Panc1 (cell line): ENCODE results near the gene LRP1B. TPM values are rescaled to one million over a fixed set of nuclear protein-coding genes. Genes with fewer than 3 reads are reported as not detected.

Experiments used
- ATAC-seq: fragments of 200-7000 bp; cut with Tn5 transposase; 2 replicates; pipeline ENCODE4 v1.9.1; 2020; ENCODE audit warnings: mild to moderate bottlenecking, moderate library complexity
- BruUV-seq: library from RNA; stranded (reverse); fragments of 400-500 nt; replicated peaks from 2 replicates; lab custom pipeline; 2021; lab: Mats Ljungman, UMichigan
- CTCF ChIA-PET: fragments of 300-600 bp; sonication (Branson Sonifier 250); formaldehyde crosslinking; loops from one replicate; lab custom pipeline; 2022; ENCODE audit warnings: antibody characterized with exemption; lab: Charles Lee
- POLR2A ChIA-PET: fragments of 300-600 bp; sonication (Branson Sonifier 250); formaldehyde crosslinking; loops from one replicate; lab custom pipeline; 2022; ENCODE audit warnings: antibody characterized with exemption; lab: Charles Lee
- DNase-seq: peaks from one replicate; pipeline ENCODE4 v3.0.0-alpha.2; 2010; ENCODE audit warnings: low read depth, low spot score
- H3K27ac ChIP-seq: 2 replicates; pipeline ENCODE4 v1.5.1; 2011; ENCODE audit warnings: mild to moderate bottlenecking, low read length, inconsistent platforms
- H3K27me3 ChIP-seq: fragments of 200-500 bp; sonication (Bioruptor generic); 2 replicates; pipeline ENCODE4 v1.6.0; 2014; ENCODE audit warnings: low read length, inconsistent platforms; ENCODE audit not compliant: control insufficient read depth, insufficient read depth
- H3K36me3 ChIP-seq: fragments of 200-500 bp; sonication (Bioruptor generic); 2 replicates; pipeline ENCODE4 v1.5.1; 2014; ENCODE audit warnings: inconsistent platforms, mild to moderate bottlenecking, low read length, moderate library complexity; ENCODE audit not compliant: control insufficient read depth, insufficient read depth
- H3K4me1 ChIP-seq: 2 replicates; pipeline ENCODE4 v1.5.1; 2011; ENCODE audit warnings: inconsistent platforms, mild to moderate bottlenecking, low read length, moderate library complexity; ENCODE audit not compliant: control insufficient read depth, insufficient read depth
- H3K4me3 ChIP-seq, 2 experiments: 2 replicates each; pipeline ENCODE4 v1.5.1; 2011 to 2012; ENCODE audit warnings: low read depth in 2 of 2, low read length in 2 of 2, mild to moderate bottlenecking in 2 of 2, inconsistent platforms in 1 of 2, moderate library complexity in 1 of 2
- H3K9me3 ChIP-seq: fragments of 200-500 bp; sonication (Bioruptor generic); 2 replicates; pipeline ENCODE4 v1.5.1; 2014; ENCODE audit warnings: low read depth, mild to moderate bottlenecking, inconsistent platforms, low read length, moderate library complexity; ENCODE audit not compliant: control insufficient read depth, insufficient read depth
- POLR2AphosphoS5 ChIP-seq: IDR thresholded peaks from 2 replicates; pipeline ENCODE4 v1.6.1; 2012; ENCODE audit warnings: mild to moderate bottlenecking, low read depth, low read length, moderate library complexity
- SIN3A ChIP-seq: IDR thresholded peaks from 2 replicates; pipeline ENCODE4 v1.6.1; 2012; ENCODE audit warnings: low read depth, mild to moderate bottlenecking, low read length, moderate library complexity, borderline replicate concordance; ENCODE audit not compliant: insufficient read depth
- TCF7L2 ChIP-seq: IDR thresholded peaks from 2 replicates; pipeline ENCODE4 v1.6.1; 2011; ENCODE audit warnings: mild to moderate bottlenecking, low read depth, low read length, inconsistent platforms
- in situ Hi-C: cut with HindIII; loops from 2 replicates; pipeline ENCODE4 v1.10.0; 2016; ENCODE audit warnings: low sequenced_read_pairs, low pct_unique_long_range_greater_than_20kb
- intact Hi-C: fragments of 100-400 bp; cut with micrococcal nuclease; formaldehyde crosslinking; loops from one replicate; pipeline ENCODE4 v1.10.0; 2022; ENCODE audit not compliant: unreplicated experiment
- total RNA-seq: library from RNA; stranded (reverse); gene quantifications from one replicate; pipeline ENCODE4 v1.2.1, GENCODE V29; 2021; ENCODE audit not compliant: unreplicated experiment
- TF ChIP-seq, protein P1 (sequence below): fragments of 450-650 bp; IDR thresholded peaks from 2 replicates; pipeline ENCODE4 v1.5.1; 2017; ENCODE audit warnings: mild to moderate bottlenecking
- TF ChIP-seq, protein P2 (sequence below), 2 experiments: IDR thresholded peaks; 2 replicates each; pipeline ENCODE4 v1.6.1; 2011 to 2012; ENCODE audit warnings: low read depth in 2 of 2, control low read depth in 1 of 2, low read length in 1 of 2, mild to moderate bottlenecking in 1 of 2, moderate library complexity in 1 of 2; ENCODE audit not compliant: insufficient read depth in 1 of 2

Gene LRP1B
- total RNA-seq, 1 experiment from 2014 or later = 0.54 TPM

DNA sequence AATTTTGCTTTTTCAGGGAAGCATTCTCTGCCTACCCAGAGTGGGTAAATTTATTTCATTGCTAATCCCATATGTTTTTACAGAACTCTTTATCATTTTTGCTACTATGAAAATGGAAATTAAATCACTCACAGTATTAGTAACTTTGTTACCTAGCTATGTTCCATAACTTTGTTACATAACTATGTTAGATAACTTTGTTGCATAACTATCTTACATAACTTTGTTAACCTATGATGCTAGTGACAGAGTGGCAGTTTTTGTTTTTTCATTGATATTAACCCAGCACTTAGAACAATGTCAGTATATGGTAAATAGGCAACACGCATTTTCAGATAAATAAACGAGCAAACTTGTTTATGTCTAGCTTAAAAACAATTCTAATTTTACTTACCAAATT, 286.6 kb downstream of the LRP1B start:
- in situ Hi-C loops (no loop called here), intact Hi-C loops (no loop called here)
- BruUV-seq = no TSS peak
- H3K4me3 ChIP-seq = no peak overlapping the region
- no peaks in the 10 kb centered on the region for H3K9me3 ChIP-seq
- no peaks in the 10 kb centered on the region for H3K27me3 ChIP-seq
- ATAC-seq = no peak
- H3K4me1 ChIP-seq = no peaks in the 10 kb centered on the region
- H3K36me3 ChIP-seq = no peaks in the 10 kb centered on the region
- ChIA-PET POLR2A (no interaction called here), CTCF (no interaction called here)
- DNase-seq = no peak
- TF ChIP-seq POLR2AphosphoS5 = no peak
- TF ChIP-seq, protein P1, sequence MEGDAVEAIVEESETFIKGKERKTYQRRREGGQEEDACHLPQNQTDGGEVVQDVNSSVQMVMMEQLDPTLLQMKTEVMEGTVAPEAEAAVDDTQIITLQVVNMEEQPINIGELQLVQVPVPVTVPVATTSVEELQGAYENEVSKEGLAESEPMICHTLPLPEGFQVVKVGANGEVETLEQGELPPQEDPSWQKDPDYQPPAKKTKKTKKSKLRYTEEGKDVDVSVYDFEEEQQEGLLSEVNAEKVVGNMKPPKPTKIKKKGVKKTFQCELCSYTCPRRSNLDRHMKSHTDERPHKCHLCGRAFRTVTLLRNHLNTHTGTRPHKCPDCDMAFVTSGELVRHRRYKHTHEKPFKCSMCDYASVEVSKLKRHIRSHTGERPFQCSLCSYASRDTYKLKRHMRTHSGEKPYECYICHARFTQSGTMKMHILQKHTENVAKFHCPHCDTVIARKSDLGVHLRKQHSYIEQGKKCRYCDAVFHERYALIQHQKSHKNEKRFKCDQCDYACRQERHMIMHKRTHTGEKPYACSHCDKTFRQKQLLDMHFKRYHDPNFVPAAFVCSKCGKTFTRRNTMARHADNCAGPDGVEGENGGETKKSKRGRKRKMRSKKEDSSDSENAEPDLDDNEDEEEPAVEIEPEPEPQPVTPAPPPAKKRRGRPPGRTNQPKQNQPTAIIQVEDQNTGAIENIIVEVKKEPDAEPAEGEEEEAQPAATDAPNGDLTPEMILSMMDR = no peak
- TF ChIP-seq TCF7L2 = no peak
- TF ChIP-seq, protein P2, sequence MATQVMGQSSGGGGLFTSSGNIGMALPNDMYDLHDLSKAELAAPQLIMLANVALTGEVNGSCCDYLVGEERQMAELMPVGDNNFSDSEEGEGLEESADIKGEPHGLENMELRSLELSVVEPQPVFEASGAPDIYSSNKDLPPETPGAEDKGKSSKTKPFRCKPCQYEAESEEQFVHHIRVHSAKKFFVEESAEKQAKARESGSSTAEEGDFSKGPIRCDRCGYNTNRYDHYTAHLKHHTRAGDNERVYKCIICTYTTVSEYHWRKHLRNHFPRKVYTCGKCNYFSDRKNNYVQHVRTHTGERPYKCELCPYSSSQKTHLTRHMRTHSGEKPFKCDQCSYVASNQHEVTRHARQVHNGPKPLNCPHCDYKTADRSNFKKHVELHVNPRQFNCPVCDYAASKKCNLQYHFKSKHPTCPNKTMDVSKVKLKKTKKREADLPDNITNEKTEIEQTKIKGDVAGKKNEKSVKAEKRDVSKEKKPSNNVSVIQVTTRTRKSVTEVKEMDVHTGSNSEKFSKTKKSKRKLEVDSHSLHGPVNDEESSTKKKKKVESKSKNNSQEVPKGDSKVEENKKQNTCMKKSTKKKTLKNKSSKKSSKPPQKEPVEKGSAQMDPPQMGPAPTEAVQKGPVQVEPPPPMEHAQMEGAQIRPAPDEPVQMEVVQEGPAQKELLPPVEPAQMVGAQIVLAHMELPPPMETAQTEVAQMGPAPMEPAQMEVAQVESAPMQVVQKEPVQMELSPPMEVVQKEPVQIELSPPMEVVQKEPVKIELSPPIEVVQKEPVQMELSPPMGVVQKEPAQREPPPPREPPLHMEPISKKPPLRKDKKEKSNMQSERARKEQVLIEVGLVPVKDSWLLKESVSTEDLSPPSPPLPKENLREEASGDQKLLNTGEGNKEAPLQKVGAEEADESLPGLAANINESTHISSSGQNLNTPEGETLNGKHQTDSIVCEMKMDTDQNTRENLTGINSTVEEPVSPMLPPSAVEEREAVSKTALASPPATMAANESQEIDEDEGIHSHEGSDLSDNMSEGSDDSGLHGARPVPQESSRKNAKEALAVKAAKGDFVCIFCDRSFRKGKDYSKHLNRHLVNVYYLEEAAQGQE (IDR thresholded peaks at IDR 0.05; ENCODE audit: insufficient read depth in 1 of 2, low read depth in 2 of 2, low read length in 1 of 2) = no peak
- no peak overlapping the region for H3K27ac ChIP-seq

DNA sequence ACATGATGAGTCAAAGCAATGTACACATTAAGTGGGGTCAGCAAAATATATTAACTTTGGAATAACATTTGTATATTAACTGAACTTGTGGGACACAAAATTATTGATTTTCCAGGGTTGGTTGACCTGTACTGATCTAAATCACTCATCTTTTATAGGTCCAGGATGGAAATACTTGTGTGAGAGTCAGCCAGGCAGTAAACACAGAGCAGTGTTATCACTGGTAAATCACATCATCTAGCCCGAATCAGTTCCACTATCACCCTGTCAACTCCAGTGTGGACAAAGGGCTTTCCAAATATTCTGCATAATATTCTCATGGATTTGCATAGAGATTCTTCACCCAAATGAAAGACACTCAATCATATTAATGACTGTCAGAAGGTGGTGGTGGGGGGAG, 295.7 kb downstream of the LRP1B start:
- no peak overlapping the region for H3K4me3 ChIP-seq
- DNase-seq (no peak), ATAC-seq (no peak)
- H3K9me3 ChIP-seq = no peaks in the 10 kb centered on the region
- CTCF ChIA-PET = no interaction called here
- TF ChIP-seq, protein P2 (IDR thresholded peaks at IDR 0.05; ENCODE audit: insufficient read depth in 1 of 2, low read depth in 2 of 2, low read length in 1 of 2) = no peak
- TF ChIP-seq POLR2AphosphoS5 = no peak
- no peak for TF ChIP-seq TCF7L2
- TF ChIP-seq, protein P1 = no peak
- TF ChIP-seq SIN3A = no peak
- H3K36me3 ChIP-seq = no peaks in the 10 kb centered on the region
- intact Hi-C loops (no loop called here), in situ Hi-C loops (no loop called here)
- BruUV-seq = no TSS peak
- no peaks in the 10 kb centered on the region for H3K4me1 ChIP-seq
- H3K27ac ChIP-seq = no peak overlapping the region
- H3K27me3 ChIP-seq = no peaks in the 10 kb centered on the region
- POLR2A ChIA-PET = no interaction called here
